ENCODE measurements around the gene XXYLT1.

The XXYLT1 gene

DNA sequence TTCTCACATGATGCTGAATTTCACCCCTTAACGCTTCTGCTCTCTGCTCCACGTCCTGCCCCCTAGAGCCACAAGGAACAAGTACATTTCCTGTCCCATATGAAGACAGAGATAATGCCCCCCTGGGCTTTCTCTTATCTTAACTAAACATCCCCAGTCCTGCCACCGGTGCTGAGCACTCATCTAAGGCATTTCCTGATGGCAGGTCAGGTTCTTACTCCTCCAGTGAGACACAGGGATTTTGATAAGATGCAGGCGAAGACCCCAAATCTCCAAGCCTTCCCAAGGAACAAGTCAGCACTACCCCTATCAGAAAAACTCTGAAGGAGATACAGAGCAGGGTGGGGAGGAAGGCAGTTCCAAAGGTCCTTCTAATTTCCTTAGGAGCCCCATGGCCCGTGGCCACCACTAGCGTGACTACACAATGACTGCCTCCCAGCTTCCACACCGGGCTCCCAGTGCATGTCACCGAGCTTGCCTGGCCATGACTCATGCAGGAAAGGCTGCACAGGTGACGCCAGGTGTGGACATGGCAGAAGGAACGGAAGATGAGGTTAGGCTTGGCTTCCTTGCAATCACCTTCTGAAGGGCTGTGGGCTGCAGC, 152.9 kb downstream of the XXYLT1 start:
- no peak overlapping the region for H3K4me3 ChIP-seq (ENCODE audit: low read depth, low read length)
- H3K9me3 ChIP-seq (ENCODE audit: control insufficient read depth, insufficient read depth, low read length): no peaks in the 10 kb centered on the region
- H3K36me3 ChIP-seq (ENCODE audit: control insufficient read depth, insufficient read depth, low read length): peaks cover 3% of the 10 kb centered on the region
- no peaks in the 10 kb centered on the region for H3K27me3 ChIP-seq (ENCODE audit: control insufficient read depth, insufficient read depth, low read length)
- peak overlapping the region; percentile 26 for H3K9ac ChIP-seq (ENCODE audit: low read depth, low read length)
- H3K4me1 ChIP-seq (ENCODE audit: control insufficient read depth, insufficient read depth, low read length): no peaks in the 10 kb centered on the region

DNA sequence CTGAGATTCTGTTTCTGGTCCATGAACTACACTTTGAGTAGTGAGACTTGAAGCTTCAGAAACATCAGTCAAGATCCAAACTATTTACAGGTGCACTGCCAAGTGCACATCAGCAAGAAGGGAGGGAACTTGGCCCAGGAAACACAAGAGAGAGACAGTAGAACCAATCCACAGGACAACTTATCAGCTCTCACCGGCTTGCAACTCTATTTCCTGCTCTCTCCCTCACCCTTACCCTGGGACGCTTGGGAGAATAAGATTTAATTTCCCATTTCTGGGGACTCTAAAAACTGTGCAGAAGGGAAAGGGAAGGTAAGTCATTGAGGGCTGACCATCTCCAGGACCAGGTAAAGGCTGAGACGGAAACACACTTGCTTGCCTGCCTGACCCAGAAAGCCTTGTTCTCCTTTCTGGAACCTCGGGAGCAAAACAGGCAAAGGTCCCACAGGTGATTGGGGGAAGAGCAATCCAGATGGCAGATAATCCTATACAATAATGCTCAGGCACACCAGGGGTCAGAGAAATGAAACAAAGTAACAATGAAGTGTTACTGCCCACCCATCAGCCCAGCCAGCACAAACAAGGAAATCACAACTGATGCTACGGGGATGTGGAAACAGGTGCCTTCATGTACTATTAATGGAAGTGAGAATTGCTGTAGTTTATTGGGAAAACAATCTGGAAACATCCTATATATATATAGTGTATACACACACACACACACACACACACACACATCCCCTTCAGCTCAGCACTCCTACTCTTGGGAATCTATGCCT, 154.4 kb downstream of the XXYLT1 start:
- H3K27me3 ChIP-seq (ENCODE audit: control insufficient read depth, insufficient read depth, low read length): no peaks in the 10 kb centered on the region
- H3K9me3 ChIP-seq (ENCODE audit: control insufficient read depth, insufficient read depth, low read length): no peaks in the 10 kb centered on the region
- H3K4me1 ChIP-seq (ENCODE audit: control insufficient read depth, insufficient read depth, low read length): no peaks in the 10 kb centered on the region
- H3K9ac ChIP-seq (ENCODE audit: low read depth, low read length): no peak overlapping the region
- peaks cover 3% of the 10 kb centered on the region for H3K36me3 ChIP-seq (ENCODE audit: control insufficient read depth, insufficient read depth, low read length)
- no peak overlapping the region for H3K4me3 ChIP-seq (ENCODE audit: low read depth, low read length)

DNA sequence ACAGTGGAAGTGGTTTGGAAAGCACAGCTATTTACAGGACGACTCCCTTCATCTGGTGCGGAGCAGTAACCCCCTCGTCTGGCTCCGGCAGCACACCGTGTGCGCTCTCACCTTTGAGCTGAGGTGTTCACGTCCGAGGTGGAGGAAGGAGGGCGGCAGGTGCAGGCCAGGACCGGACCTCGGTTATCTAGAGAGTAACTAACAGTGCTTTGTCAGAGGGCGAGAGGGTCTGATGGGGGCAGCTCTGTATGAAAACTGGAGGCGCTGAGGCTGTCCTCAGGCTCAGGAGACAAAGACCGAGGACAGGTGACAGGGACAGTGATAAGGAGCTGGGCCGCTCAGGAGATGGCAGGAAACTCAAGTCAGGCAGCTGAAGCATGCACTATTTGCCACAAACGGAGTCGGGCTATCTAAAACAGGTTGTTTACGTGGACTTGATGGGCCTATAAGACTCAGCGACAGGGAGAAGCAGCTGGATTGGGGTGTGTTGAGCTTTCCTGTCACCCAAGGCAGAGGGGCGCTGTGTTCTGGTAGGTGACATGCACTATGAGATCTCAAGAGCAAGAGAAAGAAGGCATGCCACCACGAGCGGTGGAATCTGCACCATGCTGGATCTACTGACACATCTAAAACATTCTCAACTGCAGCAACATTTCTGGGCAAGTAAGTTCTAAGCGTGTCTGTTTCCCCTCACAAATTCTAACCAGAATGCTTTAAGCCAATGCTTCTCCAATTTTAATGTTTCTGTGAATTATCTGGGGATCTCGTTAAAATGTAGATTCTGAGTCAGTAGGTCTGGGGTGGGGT, 155.2 kb downstream of the XXYLT1 start:
- H3K4me1 ChIP-seq (ENCODE audit: control insufficient read depth, insufficient read depth, low read length): no peaks in the 10 kb centered on the region
- H3K36me3 ChIP-seq (ENCODE audit: control insufficient read depth, insufficient read depth, low read length): peaks cover 3% of the 10 kb centered on the region
- no peaks in the 10 kb centered on the region for H3K27me3 ChIP-seq (ENCODE audit: control insufficient read depth, insufficient read depth, low read length)
- no peaks in the 10 kb centered on the region for H3K9me3 ChIP-seq (ENCODE audit: control insufficient read depth, insufficient read depth, low read length)
- no peak overlapping the region for H3K9ac ChIP-seq (ENCODE audit: low read depth, low read length)
- no peak overlapping the region for H3K4me3 ChIP-seq (ENCODE audit: low read depth, low read length)

DNA sequence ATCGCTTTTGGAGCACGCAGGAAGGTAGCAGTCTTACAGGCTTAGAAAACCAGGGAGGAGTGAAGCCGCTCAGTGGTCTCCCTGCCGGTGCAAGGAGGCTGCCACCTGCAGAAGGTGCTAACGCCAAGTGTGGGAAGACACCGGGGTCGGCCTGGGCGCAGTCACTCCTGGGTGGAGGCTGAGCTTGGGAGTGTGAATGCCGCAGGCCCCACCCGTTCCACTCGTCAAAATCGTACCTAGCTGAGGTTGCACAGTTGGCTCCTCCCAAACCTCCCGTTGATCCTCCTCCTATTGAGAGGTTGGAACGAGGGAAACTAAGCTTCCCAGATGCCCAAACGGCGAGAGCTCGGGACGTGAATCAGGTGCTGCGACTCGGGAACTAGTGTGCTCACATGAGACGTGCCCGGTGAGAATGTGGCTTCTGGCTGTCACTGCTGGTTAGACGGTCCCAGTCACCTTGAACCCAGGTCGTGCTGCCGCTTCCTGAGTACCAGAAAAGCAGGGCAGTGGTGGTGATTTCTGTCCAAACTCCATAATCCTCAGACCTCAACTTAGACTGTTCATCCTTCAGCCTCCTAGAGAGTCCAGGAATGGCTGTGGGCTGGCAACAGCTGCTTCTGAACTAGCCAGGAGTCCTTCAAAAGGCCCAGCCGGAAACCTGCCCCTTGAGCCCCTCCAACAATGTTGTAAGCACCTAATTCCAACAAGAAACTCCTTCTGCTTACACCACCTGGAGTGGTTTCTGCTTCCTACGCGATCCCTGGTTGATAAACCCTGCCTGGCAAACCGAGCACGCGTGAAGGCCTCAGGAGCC, 156.0 kb downstream of the XXYLT1 start:
- H3K36me3 ChIP-seq (ENCODE audit: control insufficient read depth, insufficient read depth, low read length): peaks cover 3% of the 10 kb centered on the region
- H3K9me3 ChIP-seq (ENCODE audit: control insufficient read depth, insufficient read depth, low read length): no peaks in the 10 kb centered on the region
- no peaks in the 10 kb centered on the region for H3K4me1 ChIP-seq (ENCODE audit: control insufficient read depth, insufficient read depth, low read length)
- H3K4me3 ChIP-seq (ENCODE audit: low read depth, low read length): no peak overlapping the region
- no peaks in the 10 kb centered on the region for H3K27me3 ChIP-seq (ENCODE audit: control insufficient read depth, insufficient read depth, low read length)
- H3K9ac ChIP-seq (ENCODE audit: low read depth, low read length): no peak overlapping the region

DNA sequence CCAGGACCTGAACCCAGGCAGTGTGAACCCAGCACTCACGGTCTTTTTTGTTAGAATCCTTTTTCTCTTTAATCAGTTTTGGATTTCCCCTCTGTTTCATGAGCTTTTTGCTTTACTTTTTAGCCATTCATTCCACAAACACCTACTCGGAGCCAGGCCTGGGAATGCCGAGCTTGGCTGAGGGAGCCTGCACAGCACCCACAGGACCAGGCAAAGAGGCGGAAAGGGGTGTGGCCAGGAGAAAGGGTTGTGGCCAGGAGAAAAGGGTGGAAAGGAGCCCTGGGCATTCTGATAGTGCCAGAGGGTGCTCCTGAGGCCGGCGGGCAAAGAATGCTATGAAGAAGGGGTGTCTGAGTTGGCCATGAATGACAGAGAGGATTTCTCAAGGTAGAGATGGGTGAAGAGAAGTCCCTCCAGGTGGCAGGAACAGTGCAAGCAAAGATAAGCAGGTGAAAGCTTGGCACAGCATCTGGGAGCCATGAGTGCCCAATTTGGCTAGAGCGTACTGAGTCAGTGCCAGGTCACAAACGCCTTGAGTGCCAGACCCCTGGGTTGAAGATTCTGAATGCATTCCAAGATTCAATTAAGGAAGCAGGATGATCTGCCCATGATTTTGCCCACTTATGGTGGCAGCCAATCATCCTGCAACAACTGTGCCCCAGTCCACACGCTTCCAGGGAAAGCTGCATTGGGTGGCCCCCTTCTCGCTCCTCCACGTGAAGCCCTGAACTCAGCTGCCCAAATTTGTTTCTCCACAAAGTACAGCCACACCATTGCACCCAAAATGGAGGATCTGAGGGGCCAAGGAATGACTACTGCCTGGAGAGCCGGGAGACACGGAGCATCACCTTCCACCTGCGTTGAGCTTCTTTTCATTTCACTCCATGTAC, 157.2 kb downstream of the XXYLT1 start:
- H3K27me3 ChIP-seq (ENCODE audit: control insufficient read depth, insufficient read depth, low read length): no peaks in the 10 kb centered on the region
- no peaks in the 10 kb centered on the region for H3K9me3 ChIP-seq (ENCODE audit: control insufficient read depth, insufficient read depth, low read length)
- H3K36me3 ChIP-seq (ENCODE audit: control insufficient read depth, insufficient read depth, low read length): peaks cover 7% of the 10 kb centered on the region
- H3K9ac ChIP-seq (ENCODE audit: low read depth, low read length): no peak overlapping the region
- no peaks in the 10 kb centered on the region for H3K4me1 ChIP-seq (ENCODE audit: control insufficient read depth, insufficient read depth, low read length)
- H3K4me3 ChIP-seq (ENCODE audit: low read depth, low read length): no peak overlapping the region

DNA sequence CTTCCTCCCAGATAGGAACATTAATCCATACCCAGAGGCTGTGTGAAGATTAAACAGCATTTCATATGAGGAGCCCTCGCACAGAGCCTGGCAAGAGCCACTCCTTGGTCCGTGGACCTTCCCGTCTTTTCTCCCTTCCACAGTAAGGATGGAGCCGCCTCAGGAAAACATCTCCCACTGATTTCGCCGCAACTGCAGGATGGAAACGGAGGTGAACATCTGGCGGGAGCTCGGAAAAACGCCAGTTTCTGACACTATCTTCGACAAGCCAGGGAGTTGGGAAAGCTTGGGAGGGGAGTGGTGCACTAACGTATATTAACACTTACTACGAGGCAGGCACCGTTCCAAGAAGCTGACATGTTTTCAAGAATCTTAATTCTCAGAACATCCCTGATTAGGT, 157.9 kb downstream of the XXYLT1 start:
- H3K9me3 ChIP-seq (ENCODE audit: control insufficient read depth, insufficient read depth, low read length): no peaks in the 10 kb centered on the region
- H3K9ac ChIP-seq (ENCODE audit: low read depth, low read length): no peak overlapping the region

DNA sequence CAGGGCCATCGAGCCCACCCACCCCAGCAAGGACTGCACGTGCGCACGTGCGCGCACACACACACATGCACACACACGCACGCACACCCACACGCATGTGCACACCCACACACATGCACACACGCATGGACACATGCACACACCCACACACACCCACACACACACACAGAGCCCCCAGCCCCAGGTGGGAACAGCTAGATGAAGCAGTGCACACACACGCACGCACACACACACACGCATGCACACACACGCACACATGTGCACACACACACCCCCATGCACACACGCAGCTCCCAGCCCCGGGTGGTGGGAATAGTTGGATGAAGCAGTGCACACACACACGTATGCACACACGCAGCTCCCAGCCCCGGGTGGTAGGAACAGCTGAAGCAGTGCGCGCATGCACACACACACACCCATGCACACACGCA, 158.6 kb downstream of the XXYLT1 start:
- Histone ChIP-seq H3K4me1 (ENCODE audit: control insufficient read depth, insufficient read depth, low read length) (no peaks in the 10 kb centered on the region), H3K36me3 (ENCODE audit: control insufficient read depth, insufficient read depth, low read length) (peaks cover 7% of the 10 kb centered on the region), H3K9ac (ENCODE audit: low read depth, low read length) (no peak overlapping the region), H3K27me3 (ENCODE audit: control insufficient read depth, insufficient read depth, low read length) (no peaks in the 10 kb centered on the region), H3K9me3 (ENCODE audit: control insufficient read depth, insufficient read depth, low read length) (no peaks in the 10 kb centered on the region), H3K4me3 (ENCODE audit: low read depth, low read length) (no peak overlapping the region)

More for the DNA sequence above, 157.9 kb downstream of the XXYLT1 start:
- Histone ChIP-seq H3K36me3 (ENCODE audit: control insufficient read depth, insufficient read depth, low read length) (peaks cover 7% of the 10 kb centered on the region), H3K4me1 (ENCODE audit: control insufficient read depth, insufficient read depth, low read length) (no peaks in the 10 kb centered on the region), H3K27me3 (ENCODE audit: control insufficient read depth, insufficient read depth, low read length) (no peaks in the 10 kb centered on the region), H3K4me3 (ENCODE audit: low read depth, low read length) (no peak overlapping the region)

DNA sequence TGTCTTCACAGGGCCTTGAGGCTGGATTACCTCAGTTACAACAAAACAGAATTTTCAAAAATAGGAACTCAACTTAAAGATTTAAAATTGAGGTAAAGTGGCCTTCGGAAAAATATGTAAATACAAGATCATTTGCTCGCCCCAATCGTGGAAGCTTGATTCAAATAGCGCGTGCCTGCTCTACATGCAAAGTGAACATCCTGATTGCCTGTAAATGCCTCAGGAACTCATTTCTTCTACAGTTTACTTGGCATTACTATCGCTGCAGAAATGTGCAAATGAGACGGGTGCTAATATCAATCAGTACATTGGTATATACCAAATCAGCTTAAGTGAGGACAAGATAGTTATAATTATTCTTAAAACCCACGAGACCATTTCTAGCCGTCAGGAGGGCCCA, 159.2 kb downstream of the XXYLT1 start:
- Histone ChIP-seq H3K4me1 (ENCODE audit: control insufficient read depth, insufficient read depth, low read length) (no peaks in the 10 kb centered on the region), H3K27me3 (ENCODE audit: control insufficient read depth, insufficient read depth, low read length) (no peaks in the 10 kb centered on the region), H3K9me3 (ENCODE audit: control insufficient read depth, insufficient read depth, low read length) (no peaks in the 10 kb centered on the region)

DNA sequence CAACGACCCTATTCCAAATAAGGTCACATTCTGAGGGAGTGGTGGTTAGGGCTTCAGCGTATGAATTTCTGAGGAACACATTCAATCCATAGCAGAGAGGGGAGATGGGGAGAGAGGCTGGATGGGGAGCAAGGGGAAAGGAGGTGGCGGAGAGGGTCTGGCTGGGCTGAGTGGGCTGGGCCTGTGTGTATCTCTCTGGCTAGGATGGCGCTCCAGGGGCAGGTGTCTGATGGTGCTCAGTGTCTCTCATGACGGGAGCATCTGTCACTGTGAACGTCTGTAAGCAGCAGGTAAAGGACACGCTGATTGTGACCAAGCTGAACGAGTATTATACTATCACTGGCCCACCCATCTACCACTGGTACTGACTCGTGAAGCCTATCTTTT, 159.6 kb downstream of the XXYLT1 start:
- Histone ChIP-seq H3K4me3 (ENCODE audit: low read depth, low read length) (no peak overlapping the region), H3K27me3 (ENCODE audit: control insufficient read depth, insufficient read depth, low read length) (no peaks in the 10 kb centered on the region), H3K36me3 (ENCODE audit: control insufficient read depth, insufficient read depth, low read length) (peaks cover 7% of the 10 kb centered on the region), H3K9me3 (ENCODE audit: control insufficient read depth, insufficient read depth, low read length) (no peaks in the 10 kb centered on the region), H3K4me1 (ENCODE audit: control insufficient read depth, insufficient read depth, low read length) (no peaks in the 10 kb centered on the region), H3K9ac (ENCODE audit: low read depth, low read length) (no peak overlapping the region)

More for the DNA sequence above, 159.2 kb downstream of the XXYLT1 start:
- no peak overlapping the region for H3K9ac ChIP-seq (ENCODE audit: low read depth, low read length)
- peaks cover 7% of the 10 kb centered on the region for H3K36me3 ChIP-seq (ENCODE audit: control insufficient read depth, insufficient read depth, low read length)
- no peak overlapping the region for H3K4me3 ChIP-seq (ENCODE audit: low read depth, low read length)

DNA sequence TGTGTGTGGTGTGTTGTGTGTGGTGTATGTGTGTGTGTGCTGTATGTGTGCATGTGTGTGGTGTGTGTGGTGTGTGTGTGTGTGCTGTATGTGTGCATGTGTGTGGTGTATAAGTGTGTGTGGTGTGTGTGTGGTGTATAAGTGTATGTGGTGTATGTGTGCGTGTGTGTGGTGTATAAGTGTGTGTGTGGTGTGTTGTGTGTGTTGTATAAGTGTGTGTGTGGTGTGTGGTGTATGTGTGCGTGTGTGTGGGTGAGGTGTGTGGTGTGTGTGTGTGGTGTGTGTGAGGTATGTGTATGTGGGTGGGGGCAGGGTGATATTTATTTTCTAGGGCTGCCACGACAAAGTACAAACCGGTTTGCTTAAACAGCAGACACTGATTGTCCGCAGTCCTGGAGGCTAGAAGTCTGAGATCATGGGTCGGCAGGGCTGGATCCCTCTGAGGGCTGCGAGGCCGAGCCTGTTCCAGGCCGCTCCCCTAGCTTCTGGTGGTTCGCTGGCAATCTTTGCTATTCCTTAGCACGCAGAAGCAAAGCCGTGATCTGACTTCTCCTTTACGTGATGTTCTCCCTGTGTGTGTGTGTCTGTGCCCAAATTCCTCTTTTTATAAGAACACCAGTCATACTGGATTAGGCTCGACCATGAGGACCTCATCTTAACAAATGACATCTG, 160.2 kb downstream of the XXYLT1 start:
- H3K4me1 ChIP-seq (ENCODE audit: control insufficient read depth, insufficient read depth, low read length): no peaks in the 10 kb centered on the region
- peaks cover 7% of the 10 kb centered on the region for H3K36me3 ChIP-seq (ENCODE audit: control insufficient read depth, insufficient read depth, low read length)
- no peaks in the 10 kb centered on the region for H3K27me3 ChIP-seq (ENCODE audit: control insufficient read depth, insufficient read depth, low read length)
- H3K9me3 ChIP-seq (ENCODE audit: control insufficient read depth, insufficient read depth, low read length): no peaks in the 10 kb centered on the region
- H3K9ac ChIP-seq (ENCODE audit: low read depth, low read length): no peak overlapping the region
- no peak overlapping the region for H3K4me3 ChIP-seq (ENCODE audit: low read depth, low read length)

Measured in iPS-15b (cell line).